Adrenal gland (tissue), 5 donors: ENCODE data around the gene FAM163B.

Source experiments
- POLR2A ChIP-seq, 2 donors: fragments of 450-650 bp; IDR thresholded peaks; one replicate each; pipeline ENCODE4 v1.6.1; 2017; ENCODE audit warnings: antibody characterized with exemption in 2 of 2, mild to moderate bottlenecking in 2 of 2, moderate library complexity in 1 of 2
- TF ChIP-seq, protein P1 (sequence below), 6 experiments: fragments of 450-650 bp in 4 of 6; fragments of 200-600 bp in 2 of 6; sonication (generic) in 1 of 6; IDR thresholded peaks; 1 replicate in 5 of 6; 2 replicates in 1 of 6; pipeline versions ENCODE4 v1.5.1 to v1.8.0; 2016 to 2021; ENCODE audit warnings: antibody characterized with exemption in 6 of 6, mild to moderate bottlenecking in 2 of 6, moderate library complexity in 1 of 6
- donor health status: DM: no; HTN: no; CAD: no.

DNA sequence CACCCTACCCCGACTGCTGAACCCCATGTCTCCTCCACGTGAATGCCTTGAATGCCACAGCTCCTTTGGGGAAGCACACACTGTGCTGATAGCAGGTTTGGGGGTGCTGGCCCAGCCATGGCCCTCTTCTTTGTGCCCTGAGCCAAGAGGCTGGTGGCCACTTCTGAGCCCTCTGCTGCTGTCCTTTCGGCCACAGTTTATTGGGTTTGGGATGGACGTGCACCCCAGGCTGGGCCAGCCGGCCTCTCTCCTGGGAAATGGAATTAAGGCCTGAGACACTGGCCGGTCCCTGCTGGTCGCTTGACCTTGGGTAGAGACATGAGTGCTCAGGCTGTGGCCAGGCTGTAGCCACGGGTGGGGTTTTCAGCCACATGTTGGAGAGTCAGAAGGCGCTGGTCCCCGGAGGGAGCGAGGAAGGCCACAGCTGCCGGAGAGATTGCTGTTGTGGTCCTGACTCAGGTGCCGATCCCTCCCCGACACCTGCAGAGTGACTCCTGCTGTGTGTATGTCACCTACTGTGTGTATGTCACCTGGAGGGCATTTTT is 26.6 kb downstream of the FAM163B start:
- TF ChIP-seq, protein P1, sequence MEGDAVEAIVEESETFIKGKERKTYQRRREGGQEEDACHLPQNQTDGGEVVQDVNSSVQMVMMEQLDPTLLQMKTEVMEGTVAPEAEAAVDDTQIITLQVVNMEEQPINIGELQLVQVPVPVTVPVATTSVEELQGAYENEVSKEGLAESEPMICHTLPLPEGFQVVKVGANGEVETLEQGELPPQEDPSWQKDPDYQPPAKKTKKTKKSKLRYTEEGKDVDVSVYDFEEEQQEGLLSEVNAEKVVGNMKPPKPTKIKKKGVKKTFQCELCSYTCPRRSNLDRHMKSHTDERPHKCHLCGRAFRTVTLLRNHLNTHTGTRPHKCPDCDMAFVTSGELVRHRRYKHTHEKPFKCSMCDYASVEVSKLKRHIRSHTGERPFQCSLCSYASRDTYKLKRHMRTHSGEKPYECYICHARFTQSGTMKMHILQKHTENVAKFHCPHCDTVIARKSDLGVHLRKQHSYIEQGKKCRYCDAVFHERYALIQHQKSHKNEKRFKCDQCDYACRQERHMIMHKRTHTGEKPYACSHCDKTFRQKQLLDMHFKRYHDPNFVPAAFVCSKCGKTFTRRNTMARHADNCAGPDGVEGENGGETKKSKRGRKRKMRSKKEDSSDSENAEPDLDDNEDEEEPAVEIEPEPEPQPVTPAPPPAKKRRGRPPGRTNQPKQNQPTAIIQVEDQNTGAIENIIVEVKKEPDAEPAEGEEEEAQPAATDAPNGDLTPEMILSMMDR (IDR thresholded peaks at IDR 0.05), result no peak
- no peak for TF ChIP-seq POLR2A (IDR thresholded peaks at IDR 0.05)
